Measurements from ENCODE around the gene TEX11.

GRCh38 chrX:70605352-70605751, 303.2 kb downstream of the TEX11 start:
- no peak for TF ChIP-seq CTCF (IDR thresholded peaks at IDR 0.05)
- no peak for TF ChIP-seq POLR2A (IDR thresholded peaks at IDR 0.05)

Measured in body of pancreas (tissue), 4 donors.